GM12873 (cell line): ENCODE results near the gene SLC29A1.

ENCODE experiments used
- CTCF ChIP-seq: IDR thresholded peaks from 2 replicates; pipeline ENCODE4 v1.5.1; 2012; ENCODE audit warnings: low read depth, mild to moderate bottlenecking, moderate library complexity, low read length, control low read depth; ENCODE audit not compliant: insufficient read depth; ENCODE audit errors: missing control alignments

Gene SLC29A1

GRCh38 chr6:44226368-44227147 lies 3.2 kb downstream of the SLC29A1 start:
- TF ChIP-seq CTCF = no peak

DNA sequence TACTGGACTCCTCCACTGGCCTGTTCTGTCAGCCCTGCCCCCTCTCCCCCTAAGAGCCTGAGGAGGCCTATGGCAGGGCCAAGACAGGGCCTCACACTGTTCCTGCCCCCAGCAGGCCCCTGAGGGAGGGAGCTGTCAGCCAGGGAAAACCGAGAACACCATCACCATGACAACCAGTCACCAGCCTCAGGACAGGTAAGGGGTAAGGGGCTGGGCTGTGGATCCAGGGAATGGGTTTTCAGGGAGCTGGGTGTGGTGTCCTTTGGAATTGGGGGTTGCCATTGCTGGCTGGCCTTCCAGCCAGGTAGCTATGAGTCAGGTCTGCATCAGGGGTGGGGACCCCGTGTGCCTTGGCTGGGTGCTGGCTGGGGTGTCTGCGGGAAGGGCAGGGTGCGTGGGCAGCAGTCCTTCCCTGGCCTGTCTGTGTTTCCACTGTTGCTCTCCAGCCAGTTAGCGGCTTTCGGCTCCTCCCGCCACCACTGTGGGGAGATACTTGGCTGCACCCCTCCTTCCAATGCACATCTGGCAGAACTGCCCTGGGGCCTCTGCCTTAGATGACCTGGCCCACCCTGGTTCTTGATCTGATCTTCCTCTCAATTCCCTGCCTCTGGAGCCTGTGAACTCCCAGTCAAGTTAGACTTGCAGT lies 3.9 kb downstream of the SLC29A1 start:
- TF ChIP-seq CTCF = no peak

DNA sequence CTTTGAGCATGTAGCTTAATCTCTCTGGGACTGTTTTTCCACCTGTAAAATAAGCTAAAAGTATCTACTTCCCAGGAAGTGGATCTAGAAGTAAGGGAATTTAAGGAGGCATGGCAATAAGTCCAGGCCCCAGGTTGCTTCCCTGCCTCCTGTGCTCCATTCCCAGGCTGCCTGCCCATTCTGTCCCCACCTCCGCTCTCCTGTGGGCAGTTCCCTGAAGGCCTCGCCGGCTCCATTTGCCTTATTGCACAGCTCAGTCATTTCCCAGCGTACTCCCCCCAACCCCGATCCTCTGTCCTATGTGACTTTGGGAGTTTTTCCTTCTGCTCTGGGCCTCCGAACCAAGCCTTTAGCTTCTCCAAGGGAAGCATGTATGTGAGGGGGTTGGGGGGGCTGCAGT lies 4.6 kb downstream of the SLC29A1 start:
- TF ChIP-seq CTCF = no peak

DNA sequence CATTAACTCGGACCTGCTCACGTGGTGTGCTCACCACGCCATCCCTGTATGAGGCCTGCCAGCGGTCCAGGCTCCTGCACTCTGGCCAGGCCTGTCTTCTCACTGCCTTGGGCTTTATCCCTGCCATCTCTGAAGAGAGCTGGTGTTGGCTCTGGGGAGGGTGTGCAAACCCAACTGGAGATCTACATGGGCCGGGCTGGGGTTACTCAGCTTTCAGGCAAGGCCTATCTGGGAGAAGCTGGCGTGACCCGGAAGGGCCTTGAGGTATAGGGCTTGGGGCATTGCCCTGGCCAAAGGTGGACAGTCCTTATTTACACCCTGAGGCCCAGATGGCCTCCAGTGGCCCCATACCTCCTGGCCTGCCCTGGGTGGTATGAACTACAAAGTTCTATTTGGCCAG lies 5.0 kb downstream of the SLC29A1 start:
- TF ChIP-seq CTCF = no peak

GRCh38 chr6:44228836-44229235 lies 5.4 kb downstream of the SLC29A1 start:
- TF ChIP-seq CTCF = no peak

- no peak for TF ChIP-seq CTCF
Measured at GRCh38 chr6:44229376-44230033, 6.1 kb downstream of the SLC29A1 start.

DNA sequence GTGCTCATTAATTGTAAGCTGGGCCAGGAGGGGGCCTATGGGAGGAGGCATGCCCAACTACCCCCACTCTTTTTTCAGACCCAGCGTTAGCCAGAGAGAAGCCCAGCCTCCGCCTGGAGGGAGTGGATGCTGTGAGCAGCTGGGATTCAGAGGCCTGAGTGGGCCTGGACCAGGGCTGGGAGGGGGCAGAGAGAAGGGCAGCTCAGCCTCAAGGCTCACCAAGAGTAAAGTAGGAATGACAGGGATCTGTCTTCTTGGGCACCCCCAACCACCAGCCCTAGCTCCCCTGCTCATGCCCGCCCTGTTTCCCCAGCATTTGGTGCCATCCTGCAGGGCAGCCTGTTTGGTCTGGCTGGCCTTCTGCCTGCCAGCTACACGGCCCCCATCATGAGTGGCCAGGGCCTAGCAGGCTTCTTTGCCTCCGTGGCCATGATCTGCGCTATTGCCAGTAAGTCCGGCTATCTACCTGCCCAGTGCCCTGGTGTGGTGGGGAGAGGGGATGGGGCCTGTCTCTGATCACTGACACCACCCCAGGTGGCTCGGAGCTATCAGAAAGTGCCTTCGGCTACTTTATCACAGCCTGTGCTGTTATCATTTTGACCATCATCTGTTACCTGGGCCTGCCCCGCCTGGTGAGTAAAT lies 6.8 kb downstream of the SLC29A1 start:
- TF ChIP-seq CTCF = no peak
